ENCODE data around the gene CTNS. TPM values are rescaled to one million over a fixed set of nuclear protein-coding genes. Genes with fewer than 3 reads are reported as not detected.

Gene CTNS
- total RNA-seq, 2 experiments from 2014 or later, result 3.3 to 4.9 TPM

DNA sequence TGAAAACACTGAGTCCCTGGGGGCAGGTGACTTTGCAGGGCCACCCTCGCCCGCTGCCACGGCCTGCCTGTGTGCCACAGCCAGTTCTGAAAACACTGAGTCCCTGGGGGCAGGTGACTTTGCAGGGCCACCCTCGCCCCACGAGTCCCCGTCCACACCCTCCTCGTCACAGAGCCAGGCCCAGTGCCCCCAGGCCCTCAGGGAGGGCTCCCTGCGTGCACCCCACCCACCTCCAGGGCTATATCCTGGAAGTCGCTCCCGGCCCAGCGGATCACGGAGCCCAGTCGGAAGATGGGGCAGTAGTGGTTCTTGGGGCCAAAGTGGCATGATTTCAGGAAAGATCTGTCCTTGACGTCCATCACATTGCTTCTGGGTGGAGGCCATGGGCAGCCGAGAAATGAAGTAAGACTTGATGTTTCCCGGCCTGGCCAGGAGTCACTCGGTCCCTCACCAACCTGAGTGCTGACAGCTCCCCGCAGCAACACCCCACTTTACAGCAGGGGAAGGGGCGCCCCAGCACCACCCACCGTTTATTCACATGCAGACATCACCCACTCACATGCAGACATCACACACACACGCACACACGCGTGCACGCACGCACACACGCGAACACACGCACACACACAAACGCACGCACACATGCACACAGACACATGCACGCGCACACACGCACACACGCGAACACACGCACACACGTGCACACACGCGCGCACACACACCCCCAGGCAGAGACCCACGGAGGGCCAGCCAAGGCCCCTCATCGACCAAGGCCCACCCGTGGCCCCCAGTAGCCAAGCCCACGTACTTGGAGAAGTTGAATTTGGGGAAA, 52.9 kb downstream of the CTNS start:
- peaks cover 16% of the 10 kb centered on the region for H3K36me3 ChIP-seq (ENCODE audit: insufficient read depth, low read length)
- Mint-ChIP-seq H3K27ac (no peak overlapping the region), H3K36me3 (ENCODE audit: low read depth) (peaks cover 16% of the 10 kb centered on the region), H3K4me3 (no peak overlapping the region), H3K27me3 (no peaks in the 10 kb centered on the region), H3K9me3 (no peaks in the 10 kb centered on the region), H3K4me1 (ENCODE audit: low read depth) (peaks cover 14% of the 10 kb centered on the region)
- TF ChIP-seq, protein P1, sequence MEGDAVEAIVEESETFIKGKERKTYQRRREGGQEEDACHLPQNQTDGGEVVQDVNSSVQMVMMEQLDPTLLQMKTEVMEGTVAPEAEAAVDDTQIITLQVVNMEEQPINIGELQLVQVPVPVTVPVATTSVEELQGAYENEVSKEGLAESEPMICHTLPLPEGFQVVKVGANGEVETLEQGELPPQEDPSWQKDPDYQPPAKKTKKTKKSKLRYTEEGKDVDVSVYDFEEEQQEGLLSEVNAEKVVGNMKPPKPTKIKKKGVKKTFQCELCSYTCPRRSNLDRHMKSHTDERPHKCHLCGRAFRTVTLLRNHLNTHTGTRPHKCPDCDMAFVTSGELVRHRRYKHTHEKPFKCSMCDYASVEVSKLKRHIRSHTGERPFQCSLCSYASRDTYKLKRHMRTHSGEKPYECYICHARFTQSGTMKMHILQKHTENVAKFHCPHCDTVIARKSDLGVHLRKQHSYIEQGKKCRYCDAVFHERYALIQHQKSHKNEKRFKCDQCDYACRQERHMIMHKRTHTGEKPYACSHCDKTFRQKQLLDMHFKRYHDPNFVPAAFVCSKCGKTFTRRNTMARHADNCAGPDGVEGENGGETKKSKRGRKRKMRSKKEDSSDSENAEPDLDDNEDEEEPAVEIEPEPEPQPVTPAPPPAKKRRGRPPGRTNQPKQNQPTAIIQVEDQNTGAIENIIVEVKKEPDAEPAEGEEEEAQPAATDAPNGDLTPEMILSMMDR (IDR thresholded peaks at IDR 0.05), result no peak
- H3K4me1 ChIP-seq (ENCODE audit: insufficient read depth, low read length), result peaks cover 13% of the 10 kb centered on the region
- no peaks in the 10 kb centered on the region for H3K27me3 ChIP-seq (ENCODE audit: control insufficient read depth in 1 of 2, insufficient read depth in 2 of 2, low read length in 2 of 2)
- H3K4me3 ChIP-seq (ENCODE audit: low read length), result no peak overlapping the region
- intact Hi-C loops (cut with DNase I, micrococcal nuclease), result no loop called here
- H3K27ac ChIP-seq (ENCODE audit: low read depth in 1 of 2, low read length in 2 of 2), result no peak overlapping the region
- POLR2A ChIA-PET, result no interaction called here
- no peak for ATAC-seq (ENCODE audit: poor library complexity)
- no peaks in the 10 kb centered on the region for H3K9me3 ChIP-seq (ENCODE audit: control insufficient read depth in 1 of 2, insufficient read depth in 1 of 2, low read length in 2 of 2)
- CTCF ChIA-PET, result no interaction called here
- DNase-seq, result no peak

DNA sequence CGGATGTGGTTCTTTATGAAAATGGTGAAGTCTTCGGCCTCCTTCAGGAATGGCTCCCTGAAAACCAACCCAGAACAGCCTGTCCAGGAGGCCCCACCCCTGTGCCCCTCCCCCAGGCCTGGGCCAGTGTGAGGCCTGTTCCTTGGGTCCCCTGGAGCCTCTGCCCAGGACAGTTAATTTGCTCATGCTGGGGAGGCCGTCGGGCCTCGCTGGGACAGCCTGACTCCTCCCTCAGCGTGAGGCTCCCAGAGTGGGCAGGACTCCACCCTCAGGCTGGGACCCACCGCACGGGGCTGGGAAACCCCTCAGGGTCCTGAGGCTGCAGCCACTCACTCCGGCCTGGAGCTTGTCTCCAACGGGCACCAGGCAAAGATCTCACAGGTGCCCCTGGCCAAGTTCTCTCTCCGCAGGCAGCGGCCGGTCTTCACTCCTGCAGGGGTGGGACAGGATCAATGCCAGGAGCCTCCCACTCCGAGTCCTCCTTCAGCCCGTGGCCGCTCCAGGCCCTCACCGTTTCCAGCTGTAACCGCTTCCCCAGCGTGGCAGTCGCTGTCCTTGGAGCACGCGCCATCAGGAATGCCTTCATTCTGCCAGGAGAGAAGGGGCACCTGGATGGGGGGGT, 53.6 kb downstream of the CTNS start:
- Histone ChIP-seq H3K27me3 (ENCODE audit: control insufficient read depth in 1 of 2, insufficient read depth in 2 of 2, low read length in 2 of 2) (no peaks in the 10 kb centered on the region), H3K27ac (ENCODE audit: low read depth in 1 of 2, low read length in 2 of 2) (no peak overlapping the region), H3K4me1 (ENCODE audit: insufficient read depth, low read length) (peaks cover 20% of the 10 kb centered on the region), H3K9me3 (ENCODE audit: control insufficient read depth in 1 of 2, insufficient read depth in 1 of 2, low read length in 2 of 2) (no peaks in the 10 kb centered on the region), H3K4me3 (ENCODE audit: low read length) (no peak overlapping the region), H3K36me3 (ENCODE audit: insufficient read depth, low read length) (peaks cover 13% of the 10 kb centered on the region)
- H3K4me3 Mint-ChIP-seq, result no peak overlapping the region
- ATAC-seq (ENCODE audit: poor library complexity) (no peak), DNase-seq (no peak)
- H3K36me3 Mint-ChIP-seq (ENCODE audit: low read depth), result peaks cover 16% of the 10 kb centered on the region
- H3K27ac Mint-ChIP-seq, result no peak overlapping the region
- intact Hi-C loops (cut with DNase I, micrococcal nuclease), result no loop called here
- peaks cover 18% of the 10 kb centered on the region for H3K4me1 Mint-ChIP-seq (ENCODE audit: low read depth)
- no peaks in the 10 kb centered on the region for H3K27me3 Mint-ChIP-seq
- POLR2A ChIA-PET, result no interaction called here
- CTCF ChIA-PET, result no interaction called here
- TF ChIP-seq, protein P1 (IDR thresholded peaks at IDR 0.05), result no peak
- no peaks in the 10 kb centered on the region for H3K9me3 Mint-ChIP-seq

DNA sequence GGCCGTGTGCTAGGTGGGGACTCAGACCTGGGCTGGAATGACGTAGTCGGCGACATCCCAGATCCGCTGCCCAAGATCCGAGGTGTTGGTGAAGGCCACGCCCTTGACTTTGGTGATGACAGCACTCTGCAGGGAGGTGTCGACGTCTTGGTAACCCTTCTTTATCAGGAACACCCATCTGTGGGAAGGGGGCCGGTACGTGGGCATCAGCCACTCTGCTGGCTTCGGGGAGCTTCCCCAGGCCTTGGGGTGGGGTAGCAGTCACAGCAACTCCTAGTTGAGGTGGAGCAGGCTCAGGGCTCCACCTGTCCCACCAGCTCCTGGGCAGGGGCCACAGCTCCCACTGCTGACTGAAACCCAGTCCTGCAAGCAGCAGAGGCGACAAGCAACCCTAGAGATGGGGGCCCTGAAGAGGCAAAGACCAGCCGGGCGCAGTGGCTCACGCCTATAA, 55.1 kb downstream of the CTNS start:
- Histone ChIP-seq H3K9me3 (ENCODE audit: control insufficient read depth in 1 of 2, insufficient read depth in 1 of 2, low read length in 2 of 2) (no peaks in the 10 kb centered on the region), H3K4me3 (ENCODE audit: low read length) (no peak overlapping the region), H3K36me3 (ENCODE audit: insufficient read depth, low read length) (peaks cover 12% of the 10 kb centered on the region), H3K4me1 (ENCODE audit: insufficient read depth, low read length) (peaks cover 28% of the 10 kb centered on the region), H3K27me3 (ENCODE audit: control insufficient read depth in 1 of 2, insufficient read depth in 2 of 2, low read length in 2 of 2) (no peaks in the 10 kb centered on the region), H3K27ac (ENCODE audit: low read depth in 1 of 2, low read length in 2 of 2) (no peak overlapping the region)
- TF ChIP-seq, protein P1 (IDR thresholded peaks at IDR 0.05), result no peak
- ChIA-PET POLR2A (no interaction called here), CTCF (no interaction called here)
- Mint-ChIP-seq H3K9me3 (no peaks in the 10 kb centered on the region), H3K27me3 (no peaks in the 10 kb centered on the region), H3K36me3 (ENCODE audit: low read depth) (peaks cover 16% of the 10 kb centered on the region), H3K4me1 (ENCODE audit: low read depth) (peaks cover 26% of the 10 kb centered on the region), H3K27ac (no peak overlapping the region), H3K4me3 (no peak overlapping the region)
- DNase-seq (no peak), ATAC-seq (ENCODE audit: poor library complexity) (no peak)
- intact Hi-C loops (cut with DNase I, micrococcal nuclease), result no loop called here
